Liver (tissue), 3 donors: ENCODE results near the gene TCFL5.

Source experiments
- FOXA1 ChIP-seq: IDR thresholded peaks from 2 replicates; pipeline ENCODE4 v1.6.1; 2016; ENCODE audit warnings: antibody characterized with exemption
- GABPA ChIP-seq, 2 donors: IDR thresholded peaks in 1 of 2; conservative IDR thresholded peaks in 1 of 2; 2 replicates each; pipeline ENCODE4 v1.6.1; 2016; ENCODE audit warnings: antibody characterized with exemption in 2 of 2, mild to moderate bottlenecking in 1 of 2, moderate library complexity in 1 of 2
- JUND ChIP-seq, 2 donors: IDR thresholded peaks; 2 replicates each; pipeline ENCODE4 v1.6.1; 2016; ENCODE audit warnings: antibody characterized with exemption in 2 of 2
- NR2F2 ChIP-seq: IDR thresholded peaks from 2 replicates; pipeline ENCODE4 v1.6.1; 2016; ENCODE audit warnings: antibody characterized with exemption
- RAD21 ChIP-seq, 2 donors: IDR thresholded peaks; 2 replicates each; pipeline ENCODE4 v1.6.1; 2016; ENCODE audit warnings: antibody characterized with exemption in 2 of 2, mild to moderate bottlenecking in 2 of 2
- RXRA ChIP-seq, 2 donors: IDR thresholded peaks; 2 replicates each; pipeline ENCODE4 v1.6.1; 2017 to 2018; ENCODE audit warnings: antibody characterized with exemption in 2 of 2, mild to moderate bottlenecking in 1 of 2
- SP1 ChIP-seq: IDR thresholded peaks from 2 replicates; pipeline ENCODE4 v1.6.1; 2018; ENCODE audit warnings: antibody characterized with exemption, mild to moderate bottlenecking
- TAF1 ChIP-seq: conservative IDR thresholded peaks from 2 replicates; pipeline ENCODE4 v1.6.1; 2016; ENCODE audit warnings: antibody characterized with exemption, mild to moderate bottlenecking
- YY1 ChIP-seq: IDR thresholded peaks from 2 replicates; pipeline ENCODE4 v1.6.1; 2016; ENCODE audit warnings: antibody characterized with exemption, mild to moderate bottlenecking
- TF ChIP-seq, protein P1 (sequence below): fragments of 150-350 bp; IDR thresholded peaks from 2 replicates; pipeline ENCODE4 v1.5.1; 2017; ENCODE audit warnings: improper control_type of control experiment, low read depth, low read length; ENCODE audit not compliant: missing input control
- TF ChIP-seq, protein P2 (sequence below): IDR thresholded peaks from 2 replicates; pipeline ENCODE4 v1.6.1; 2016; ENCODE audit warnings: antibody characterized with exemption
- TF ChIP-seq, protein P3 (sequence below): IDR thresholded peaks from 2 replicates; pipeline ENCODE4 v1.6.1; 2016; ENCODE audit warnings: antibody characterized with exemption, mild to moderate bottlenecking
- donor health status: healthy.
- donor health status: healthy.

DNA sequence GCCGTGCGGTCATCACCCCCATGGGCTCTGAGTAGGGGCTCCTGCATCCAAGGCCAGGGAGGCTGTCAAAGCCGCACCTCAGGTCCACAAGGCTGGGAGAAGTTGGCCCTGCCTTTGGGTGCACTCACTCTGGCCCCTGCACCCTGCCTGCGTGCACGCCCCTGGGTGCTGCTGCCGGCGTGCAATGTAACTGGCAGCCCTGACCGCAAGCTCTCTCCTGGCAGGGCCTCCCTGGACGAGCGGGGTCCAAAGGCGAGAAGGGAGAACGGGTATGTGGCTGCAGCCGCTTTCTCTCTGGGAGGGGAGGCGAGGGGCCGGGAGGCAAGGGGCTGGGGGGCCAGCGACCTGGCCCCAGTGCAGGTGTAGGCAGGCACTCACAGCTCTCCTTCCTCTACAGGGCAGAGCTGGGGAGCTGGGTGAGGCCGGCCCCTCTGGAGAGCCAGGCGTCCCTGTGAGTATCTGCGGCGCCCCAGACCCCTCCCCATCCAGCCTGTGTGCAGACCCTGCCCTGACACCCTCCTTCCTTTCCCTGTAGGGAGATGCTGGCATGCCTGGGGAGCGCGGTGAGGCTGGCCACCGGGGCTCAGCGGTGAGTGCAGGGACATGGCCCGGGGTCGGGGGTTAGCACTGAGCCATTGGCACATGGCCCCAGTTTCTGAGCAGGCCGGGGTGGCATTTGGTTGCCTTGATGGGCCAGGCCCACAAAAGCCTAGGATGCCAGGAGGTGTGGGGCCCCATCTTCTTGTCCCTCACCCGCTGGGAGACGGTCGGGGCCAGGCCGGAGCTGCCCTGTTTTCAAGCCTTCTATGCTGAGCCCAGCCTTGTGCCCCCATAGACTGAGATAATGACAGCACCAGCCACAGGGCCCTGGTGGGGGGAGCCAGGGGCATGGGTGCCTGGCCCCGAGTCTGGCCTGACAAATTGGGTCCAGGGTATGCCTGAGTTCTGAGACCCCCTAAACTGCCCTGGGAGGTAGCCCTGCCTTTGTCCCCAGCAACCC is 32.1 kb downstream of the TCFL5 start:
- TF ChIP-seq, protein P1, sequence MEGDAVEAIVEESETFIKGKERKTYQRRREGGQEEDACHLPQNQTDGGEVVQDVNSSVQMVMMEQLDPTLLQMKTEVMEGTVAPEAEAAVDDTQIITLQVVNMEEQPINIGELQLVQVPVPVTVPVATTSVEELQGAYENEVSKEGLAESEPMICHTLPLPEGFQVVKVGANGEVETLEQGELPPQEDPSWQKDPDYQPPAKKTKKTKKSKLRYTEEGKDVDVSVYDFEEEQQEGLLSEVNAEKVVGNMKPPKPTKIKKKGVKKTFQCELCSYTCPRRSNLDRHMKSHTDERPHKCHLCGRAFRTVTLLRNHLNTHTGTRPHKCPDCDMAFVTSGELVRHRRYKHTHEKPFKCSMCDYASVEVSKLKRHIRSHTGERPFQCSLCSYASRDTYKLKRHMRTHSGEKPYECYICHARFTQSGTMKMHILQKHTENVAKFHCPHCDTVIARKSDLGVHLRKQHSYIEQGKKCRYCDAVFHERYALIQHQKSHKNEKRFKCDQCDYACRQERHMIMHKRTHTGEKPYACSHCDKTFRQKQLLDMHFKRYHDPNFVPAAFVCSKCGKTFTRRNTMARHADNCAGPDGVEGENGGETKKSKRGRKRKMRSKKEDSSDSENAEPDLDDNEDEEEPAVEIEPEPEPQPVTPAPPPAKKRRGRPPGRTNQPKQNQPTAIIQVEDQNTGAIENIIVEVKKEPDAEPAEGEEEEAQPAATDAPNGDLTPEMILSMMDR: no peak
- TF ChIP-seq, protein P2, sequence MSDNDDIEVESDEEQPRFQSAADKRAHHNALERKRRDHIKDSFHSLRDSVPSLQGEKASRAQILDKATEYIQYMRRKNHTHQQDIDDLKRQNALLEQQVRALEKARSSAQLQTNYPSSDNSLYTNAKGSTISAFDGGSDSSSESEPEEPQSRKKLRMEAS: no peak
- TF ChIP-seq FOXA1 (no peak), RXRA (IDR thresholded peaks at IDR 0.05) (no peak), RAD21 (IDR thresholded peaks at IDR 0.05) (no peak), GABPA (IDR thresholded peaks at IDR 0.05 in 1 of 2, conservative IDR thresholded peaks at IDR 0.05 in 1 of 2) (no peak), SP1 (no peak), JUND (IDR thresholded peaks at IDR 0.05) (no peak), TAF1 (no peak), YY1 (no peak), NR2F2 (no peak)
- TF ChIP-seq, protein P3, sequence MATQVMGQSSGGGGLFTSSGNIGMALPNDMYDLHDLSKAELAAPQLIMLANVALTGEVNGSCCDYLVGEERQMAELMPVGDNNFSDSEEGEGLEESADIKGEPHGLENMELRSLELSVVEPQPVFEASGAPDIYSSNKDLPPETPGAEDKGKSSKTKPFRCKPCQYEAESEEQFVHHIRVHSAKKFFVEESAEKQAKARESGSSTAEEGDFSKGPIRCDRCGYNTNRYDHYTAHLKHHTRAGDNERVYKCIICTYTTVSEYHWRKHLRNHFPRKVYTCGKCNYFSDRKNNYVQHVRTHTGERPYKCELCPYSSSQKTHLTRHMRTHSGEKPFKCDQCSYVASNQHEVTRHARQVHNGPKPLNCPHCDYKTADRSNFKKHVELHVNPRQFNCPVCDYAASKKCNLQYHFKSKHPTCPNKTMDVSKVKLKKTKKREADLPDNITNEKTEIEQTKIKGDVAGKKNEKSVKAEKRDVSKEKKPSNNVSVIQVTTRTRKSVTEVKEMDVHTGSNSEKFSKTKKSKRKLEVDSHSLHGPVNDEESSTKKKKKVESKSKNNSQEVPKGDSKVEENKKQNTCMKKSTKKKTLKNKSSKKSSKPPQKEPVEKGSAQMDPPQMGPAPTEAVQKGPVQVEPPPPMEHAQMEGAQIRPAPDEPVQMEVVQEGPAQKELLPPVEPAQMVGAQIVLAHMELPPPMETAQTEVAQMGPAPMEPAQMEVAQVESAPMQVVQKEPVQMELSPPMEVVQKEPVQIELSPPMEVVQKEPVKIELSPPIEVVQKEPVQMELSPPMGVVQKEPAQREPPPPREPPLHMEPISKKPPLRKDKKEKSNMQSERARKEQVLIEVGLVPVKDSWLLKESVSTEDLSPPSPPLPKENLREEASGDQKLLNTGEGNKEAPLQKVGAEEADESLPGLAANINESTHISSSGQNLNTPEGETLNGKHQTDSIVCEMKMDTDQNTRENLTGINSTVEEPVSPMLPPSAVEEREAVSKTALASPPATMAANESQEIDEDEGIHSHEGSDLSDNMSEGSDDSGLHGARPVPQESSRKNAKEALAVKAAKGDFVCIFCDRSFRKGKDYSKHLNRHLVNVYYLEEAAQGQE: no peak
